ENCODE measurements around the gene MROH2A.
"Not testable (repeated sequence)": the region's sequence is repeated elsewhere in the genome, so short reads cannot be mapped to it uniquely, and the experiment has no call there.

MROH2A gene

DNA sequence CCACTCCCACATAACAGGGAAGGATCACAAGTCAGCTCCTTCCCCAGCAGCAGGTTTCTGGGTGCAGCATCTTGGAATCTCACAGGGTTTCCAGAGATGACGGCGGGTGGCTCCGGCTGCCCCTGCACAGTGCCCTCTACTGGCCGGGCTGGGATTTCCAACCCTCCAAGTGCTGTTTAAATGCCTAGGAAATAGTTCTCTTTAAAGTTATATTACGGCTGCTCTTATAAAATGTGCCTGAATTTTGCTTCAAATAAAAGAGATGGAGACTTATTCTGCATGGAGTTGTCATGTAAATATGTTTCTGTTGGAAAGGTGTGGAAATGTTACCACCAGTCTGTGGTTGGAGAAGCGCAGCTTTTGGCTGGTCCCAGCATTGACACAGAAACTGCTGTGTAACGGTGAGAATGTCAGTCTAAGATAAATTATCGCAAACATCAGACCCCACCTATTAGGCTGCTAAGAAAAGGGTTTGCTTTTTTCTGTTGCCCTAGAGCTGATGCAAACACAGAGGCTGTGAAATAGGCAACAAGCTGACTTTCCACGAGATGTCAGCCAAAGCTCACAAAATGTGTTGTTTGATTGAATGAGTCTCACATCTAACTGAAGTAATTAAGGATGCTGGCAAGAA is 79.5 kb downstream of the MROH2A start:
- DNase-seq: no peak

- DNase-seq: no peak
These were observed 80.2 kb downstream of the MROH2A start for GRCh38 chr2:233858331-233858730.

DNA sequence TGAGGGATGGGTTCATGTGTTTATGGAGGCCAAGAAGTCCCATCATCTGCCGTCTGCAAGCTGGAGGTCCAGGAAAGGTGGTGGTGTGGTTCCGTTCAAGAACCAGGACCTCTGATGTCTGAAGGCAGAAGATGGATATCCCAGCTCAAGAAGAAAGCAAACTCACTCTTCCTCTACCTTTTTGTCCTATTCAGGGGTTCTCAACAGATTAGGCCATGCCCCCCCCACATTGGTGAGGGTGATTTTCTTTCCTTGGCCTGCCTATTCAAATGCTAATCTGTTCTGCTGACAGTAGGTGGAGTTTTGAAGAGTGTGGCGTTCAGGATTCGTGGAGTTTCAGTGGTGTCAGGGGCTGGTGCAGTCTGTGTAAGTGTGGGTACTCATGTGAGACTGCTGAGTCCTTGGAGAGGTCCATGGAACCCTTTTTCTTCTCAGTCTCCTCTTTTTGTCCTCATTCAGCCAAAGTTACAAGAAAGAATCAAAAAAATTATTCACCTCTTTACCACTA is 84.2 kb downstream of the MROH2A start:
- DNase-seq: no peak

- DNase-seq: no peak
These were observed 87.7 kb downstream of the MROH2A start for GRCh38 chr2:233865838-233866237.

DNA sequence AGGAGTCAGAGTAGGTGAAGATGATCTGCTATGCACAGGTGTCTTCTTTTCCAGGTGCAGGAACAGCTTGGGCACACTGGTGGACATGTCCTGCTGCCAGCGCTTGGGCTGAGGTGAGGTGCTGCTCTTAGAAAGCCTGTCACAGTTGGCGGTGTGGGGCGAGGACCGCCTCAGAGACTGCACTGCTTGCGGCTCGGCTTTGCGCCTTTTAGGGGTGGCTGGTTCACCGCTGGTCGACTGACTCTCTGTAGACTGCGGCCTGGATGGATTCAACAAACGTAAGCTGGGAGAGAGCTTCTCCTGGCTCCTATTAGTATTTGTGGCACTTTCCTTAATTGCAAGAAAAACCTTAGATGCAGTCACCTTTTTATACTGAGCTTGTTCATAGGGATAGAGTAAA is 88.3 kb downstream of the MROH2A start:
- no peak for DNase-seq

GRCh38 chr2:233867993-233868532 is 89.9 kb downstream of the MROH2A start, which contains the start of gene MSL3B:
Gene MSL3B, minus strand, starts transcription at chr2:233868386.
- DNase-seq: peak; percentile 35

DNA sequence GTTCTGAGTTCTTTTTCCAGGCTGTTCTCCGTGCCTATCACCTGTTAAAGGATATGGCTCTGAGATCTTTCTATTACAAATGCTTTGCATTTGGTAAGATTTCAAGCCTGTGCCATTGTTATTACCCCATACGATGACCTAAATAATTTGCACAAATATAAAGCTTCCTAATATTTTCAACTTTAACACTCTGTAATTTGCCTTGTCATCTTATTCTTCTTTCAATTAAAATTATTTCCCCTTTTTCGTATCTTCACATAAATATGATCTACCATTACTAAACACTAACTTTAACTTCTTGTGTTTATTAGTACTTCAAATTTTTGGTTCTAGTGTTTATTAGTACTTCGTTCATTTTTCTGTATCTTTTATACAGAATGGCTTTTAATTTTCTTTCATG is 93.3 kb downstream of the MROH2A start:
- DNase-seq: no peak

DNA sequence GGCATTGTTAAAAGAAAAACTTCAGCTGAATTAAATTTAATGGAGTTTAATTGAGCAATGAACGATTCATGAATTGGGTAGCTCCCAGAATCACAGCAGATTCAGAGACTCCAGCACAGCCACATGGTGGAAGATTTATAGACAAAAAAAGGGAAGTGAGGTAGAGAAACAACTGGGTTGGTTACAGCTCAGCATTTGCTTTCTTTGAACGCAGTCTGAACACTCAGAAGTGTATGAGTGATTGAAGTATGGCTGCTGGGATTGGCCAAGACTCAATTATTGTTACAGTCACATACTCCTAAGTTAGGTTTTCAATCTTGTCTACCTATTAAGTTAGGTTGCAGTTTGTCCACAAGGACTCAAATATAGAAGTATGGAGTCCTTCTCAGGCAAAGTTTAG is 94.0 kb downstream of the MROH2A start:
- DNase-seq: not testable (repeated sequence)

- no peak for DNase-seq
These were observed 104.2 kb downstream of the MROH2A start for GRCh38 chr2:233882353-233882752.
